Vagina (tissue), 2 donors: Measurements from ENCODE around the gene CDK9.

Experiments
- CTCF ChIP-seq, 3 experiments: fragments of 450-650 bp in 2 of 3; fragments of 200-600 bp in 1 of 3; sonication (generic) in 1 of 3; IDR thresholded peaks; one replicate each; pipeline ENCODE4 v1.5.1; 2017 to 2019; ENCODE audit warnings: antibody characterized with exemption in 3 of 3, mild to moderate bottlenecking in 2 of 3, moderate library complexity in 2 of 3
- POLR2A ChIP-seq, 2 donors: fragments of 450-650 bp; IDR thresholded peaks; one replicate each; pipeline ENCODE4 v1.6.1; 2017; ENCODE audit warnings: antibody characterized with exemption in 2 of 2, mild to moderate bottlenecking in 2 of 2, moderate library complexity in 2 of 2
- POLR2AphosphoS5 ChIP-seq, 2 donors: sonication (generic); formaldehyde crosslinking; IDR thresholded peaks; one replicate each; pipeline ENCODE4 v1.9.0; 2017; ENCODE audit warnings: antibody characterized with exemption in 2 of 2, mild to moderate bottlenecking in 2 of 2, low read depth in 1 of 2; ENCODE audit not compliant: insufficient read depth in 1 of 2

- TF ChIP-seq CTCF (IDR thresholded peaks at IDR 0.05) (no peak), POLR2A (IDR thresholded peaks at IDR 0.05) (no peak), POLR2AphosphoS5 (IDR thresholded peaks at IDR 0.05; ENCODE audit: insufficient read depth in 1 of 2, low read depth in 1 of 2) (no peak)
Observed at GRCh38 chr9:127778280-127779135, 7.3 kb upstream of the CDK9 start, which contains the start of gene SH2D3C.
